CD4-positive, alpha-beta T cell (primary cell): ENCODE measurements around the gene CDK7. TPM values are rescaled to one million over a fixed set of nuclear protein-coding genes. Genes with fewer than 3 reads are reported as not detected.
A peak's percentile ranks its signal among the peaks of the same experiment; 100 is the strongest.

Experiments
- ATAC-seq: fragments of 200-7000 bp; cut with Tn5 transposase; one replicate; pipeline ENCODE4 v1.10.0; 2022; ENCODE audit warnings: mild to moderate bottlenecking; ENCODE audit not compliant: poor library complexity
- CTCF ChIA-PET: fragments of 350-600 bp; sonication (Branson Sonifier 250); formaldehyde crosslinking; loops from one replicate; lab custom pipeline; 2021; ENCODE audit warnings: antibody characterized with exemption, inconsistent platforms; lab: Charles Lee
- POLR2A ChIA-PET: fragments of 350-600 bp; sonication (Branson Sonifier 250); formaldehyde crosslinking; loops from one replicate; lab custom pipeline; 2021; ENCODE audit warnings: antibody characterized with exemption, inconsistent platforms; lab: Charles Lee
- DNase-seq, 14 experiments: peaks; one replicate each; pipeline ENCODE4 v3.0.0-alpha.2; 2013 to 2020; ENCODE audit warnings: mixed read lengths in 2 of 14
- H3K27ac ChIP-seq, 2 donors: one replicate each; pipeline versions ENCODE4 v1.5.1 to v1.7.0; 2013; ENCODE audit warnings: low read length in 2 of 2, low read depth in 1 of 2, mild to moderate bottlenecking in 1 of 2
- H3K27me3 ChIP-seq, 2 experiments: 1 replicate in 1 of 2; 2 replicates in 1 of 2; pipeline versions ENCODE4 v1.6.1 to v1.7.0; 2013; ENCODE audit warnings: low read length in 2 of 2, control low read depth in 1 of 2, mild to moderate bottlenecking in 1 of 2, moderate library complexity in 1 of 2; ENCODE audit not compliant: insufficient read depth in 2 of 2, control insufficient read depth in 1 of 2
- H3K36me3 ChIP-seq: one replicate; pipeline ENCODE4 v1.6.1; 2013; ENCODE audit warnings: low read length, control low read depth; ENCODE audit not compliant: insufficient read depth
- H3K4me1 ChIP-seq: one replicate; pipeline ENCODE4 v1.6.1; 2013; ENCODE audit warnings: low read length, control low read depth; ENCODE audit not compliant: insufficient read depth
- H3K4me3 ChIP-seq: one replicate; pipeline ENCODE4 v1.5.1; 2013; ENCODE audit warnings: mild to moderate bottlenecking, low read length, moderate library complexity
- H3K9me3 ChIP-seq, 2 experiments: 1 replicate in 1 of 2; 2 replicates in 1 of 2; pipeline versions ENCODE4 v1.6.1 to v1.7.0; 2013; ENCODE audit warnings: low read length in 2 of 2, mild to moderate bottlenecking in 2 of 2, control low read depth in 1 of 2, moderate library complexity in 1 of 2; ENCODE audit not compliant: control insufficient read depth in 1 of 2, insufficient read depth in 1 of 2
- H3K27ac Mint-ChIP-seq: one replicate; pipeline ENCODE4 v1.8.0; 2020; ENCODE audit warnings: mixed read lengths
- H3K27me3 Mint-ChIP-seq: one replicate; pipeline ENCODE4 v1.8.0; 2021; ENCODE audit warnings: mixed read lengths
- H3K36me3 Mint-ChIP-seq: one replicate; pipeline ENCODE4 v1.8.0; 2021; ENCODE audit warnings: low read depth, mixed read lengths
- H3K4me1 Mint-ChIP-seq: one replicate; pipeline ENCODE4 v1.8.0; 2021; ENCODE audit warnings: low read depth, mixed read lengths
- H3K4me3 Mint-ChIP-seq: one replicate; pipeline ENCODE4 v1.8.0; 2020; ENCODE audit warnings: mild to moderate bottlenecking, mixed read lengths
- H3K9me3 Mint-ChIP-seq: one replicate; pipeline ENCODE4 v1.8.0; 2020; ENCODE audit warnings: mixed read lengths
- intact Hi-C, 2 experiments: fragments of 100-400 bp; cut with DNase I in 1 of 2; cut with micrococcal nuclease in 1 of 2; formaldehyde crosslinking; loops; one replicate each; pipeline versions ENCODE4 v1.15.1 to v1.9.0; 2023 to 2025; cut with DNase I, micrococcal nuclease
- total RNA-seq, 174 experiments: library from RNA in 2 of 174; stranded (reverse) in 2 of 174; gene quantifications; one replicate each; pipeline ENCODE4 v1.2.3 and lab custom pipeline; 2021 to 2026
- TF ChIP-seq, protein P1 (sequence below): fragments of 200-600 bp; IDR thresholded peaks from one replicate; pipeline ENCODE4 v1.8.0; 2022; ENCODE audit warnings: antibody characterized with exemption, mild to moderate bottlenecking

CDK7 gene
- total RNA-seq, 2 experiments from 2014 or later = 30.1 to 33.0 TPM

DNA sequence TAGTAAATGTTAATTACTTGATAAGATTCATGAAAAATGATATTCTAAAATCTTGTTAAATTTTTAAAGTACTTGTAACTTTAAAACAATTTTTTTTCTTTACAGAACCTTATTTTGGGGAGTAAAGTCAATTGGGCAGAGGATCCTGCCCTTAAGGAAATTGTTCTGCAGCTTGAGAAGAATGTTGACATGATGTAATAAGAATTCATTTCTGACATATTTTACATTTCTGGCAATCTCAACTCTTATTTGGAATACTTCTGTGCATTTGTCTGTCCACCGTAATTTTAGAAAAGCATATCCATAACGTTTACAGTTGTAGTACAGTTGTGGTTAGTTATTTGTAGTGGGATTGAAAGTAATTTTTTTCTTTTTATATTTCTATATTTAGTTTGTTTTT is 25.1 kb upstream of the CDK7 start:
- POLR2A ChIA-PET = no interaction called here
- TF ChIP-seq, protein P1, sequence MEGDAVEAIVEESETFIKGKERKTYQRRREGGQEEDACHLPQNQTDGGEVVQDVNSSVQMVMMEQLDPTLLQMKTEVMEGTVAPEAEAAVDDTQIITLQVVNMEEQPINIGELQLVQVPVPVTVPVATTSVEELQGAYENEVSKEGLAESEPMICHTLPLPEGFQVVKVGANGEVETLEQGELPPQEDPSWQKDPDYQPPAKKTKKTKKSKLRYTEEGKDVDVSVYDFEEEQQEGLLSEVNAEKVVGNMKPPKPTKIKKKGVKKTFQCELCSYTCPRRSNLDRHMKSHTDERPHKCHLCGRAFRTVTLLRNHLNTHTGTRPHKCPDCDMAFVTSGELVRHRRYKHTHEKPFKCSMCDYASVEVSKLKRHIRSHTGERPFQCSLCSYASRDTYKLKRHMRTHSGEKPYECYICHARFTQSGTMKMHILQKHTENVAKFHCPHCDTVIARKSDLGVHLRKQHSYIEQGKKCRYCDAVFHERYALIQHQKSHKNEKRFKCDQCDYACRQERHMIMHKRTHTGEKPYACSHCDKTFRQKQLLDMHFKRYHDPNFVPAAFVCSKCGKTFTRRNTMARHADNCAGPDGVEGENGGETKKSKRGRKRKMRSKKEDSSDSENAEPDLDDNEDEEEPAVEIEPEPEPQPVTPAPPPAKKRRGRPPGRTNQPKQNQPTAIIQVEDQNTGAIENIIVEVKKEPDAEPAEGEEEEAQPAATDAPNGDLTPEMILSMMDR = no peak
- no peaks in the 10 kb centered on the region for H3K9me3 ChIP-seq
- intact Hi-C loops = loop anchor here (2.0 to 10.0 kb wide), 2 partner anchors 17 to 45 kb away; partner anchors contain the start of gene CCNB1 (in 1 of the 2)
- H3K27ac ChIP-seq = no peak overlapping the region
- no peak overlapping the region for H3K4me3 ChIP-seq
- H3K4me1 ChIP-seq = no peaks in the 10 kb centered on the region
- no peaks in the 10 kb centered on the region for H3K36me3 Mint-ChIP-seq
- no peak for ATAC-seq
- H3K9me3 Mint-ChIP-seq = no peaks in the 10 kb centered on the region
- CTCF ChIA-PET = no interaction called here
- peaks cover 2% of the 10 kb centered on the region for H3K36me3 ChIP-seq
- H3K4me1 Mint-ChIP-seq = no peaks in the 10 kb centered on the region
- no peaks in the 10 kb centered on the region for H3K27me3 Mint-ChIP-seq
- DNase-seq = no peak
- H3K27me3 ChIP-seq = no peaks in the 10 kb centered on the region
- H3K4me3 Mint-ChIP-seq = no peak overlapping the region
- H3K27ac Mint-ChIP-seq = no peak overlapping the region

DNA sequence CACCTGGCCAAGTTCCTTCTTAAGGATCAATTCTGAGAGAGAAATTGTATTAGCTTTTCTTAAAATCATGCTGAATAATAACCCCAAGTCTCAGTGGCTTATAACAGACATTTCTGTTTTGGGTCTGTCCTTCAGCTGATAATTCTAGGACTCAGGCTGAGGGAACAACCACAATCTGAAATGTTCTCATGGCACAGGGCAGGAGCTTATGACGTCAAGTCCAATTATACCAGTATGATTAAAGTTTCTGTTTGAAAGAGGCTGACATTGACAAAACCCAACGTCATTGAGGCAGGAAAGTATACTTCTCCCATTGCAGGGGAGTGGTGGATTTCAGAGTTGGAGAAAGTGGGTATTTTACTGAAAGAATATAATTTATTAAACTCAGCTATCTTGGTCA is 23.5 kb upstream of the CDK7 start:
- H3K36me3 ChIP-seq = peaks cover 2% of the 10 kb centered on the region
- ChIA-PET POLR2A (no interaction called here), CTCF (no interaction called here)
- no peak overlapping the region for H3K27ac ChIP-seq
- Mint-ChIP-seq H3K4me3 (no peak overlapping the region), H3K27ac (no peak overlapping the region), H3K4me1 (peaks cover 8% of the 10 kb centered on the region), H3K36me3 (no peaks in the 10 kb centered on the region), H3K9me3 (no peaks in the 10 kb centered on the region), H3K27me3 (no peaks in the 10 kb centered on the region)
- no peaks in the 10 kb centered on the region for H3K27me3 ChIP-seq
- H3K4me3 ChIP-seq = no peak overlapping the region
- ATAC-seq (no peak), DNase-seq (no peak)
- H3K9me3 ChIP-seq = no peaks in the 10 kb centered on the region
- no peaks in the 10 kb centered on the region for H3K4me1 ChIP-seq
- intact Hi-C loops = loop anchor here (2.0 to 10.0 kb wide), 2 partner anchors 18 to 46 kb away; partner anchors contain the start of gene CCNB1 (in 1 of the 2)
- TF ChIP-seq, protein P1 = no peak

DNA sequence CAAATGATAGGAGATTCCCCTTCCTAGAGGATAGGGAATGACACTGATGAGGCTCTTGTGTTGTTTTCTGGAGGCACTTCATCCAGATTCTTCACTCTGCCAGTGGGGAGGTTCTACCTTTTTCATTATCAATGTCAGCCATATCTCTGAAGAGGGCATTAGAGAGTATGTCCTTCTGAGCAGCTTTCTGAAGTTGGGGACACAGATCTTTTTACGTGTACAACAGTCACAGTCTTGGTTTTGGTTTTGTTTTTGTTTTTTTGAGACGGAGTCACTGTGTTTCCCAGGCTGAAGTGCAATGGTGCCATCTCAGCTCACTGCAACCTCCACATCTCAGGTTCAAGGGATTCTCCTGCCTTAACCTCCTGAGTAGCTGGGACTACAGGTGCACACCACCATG is 22.7 kb upstream of the CDK7 start:
- Mint-ChIP-seq H3K27ac (no peak overlapping the region), H3K4me1 (peaks cover 11% of the 10 kb centered on the region), H3K27me3 (no peaks in the 10 kb centered on the region), H3K36me3 (peaks cover under 1% of the 10 kb centered on the region), H3K4me3 (no peak overlapping the region), H3K9me3 (no peaks in the 10 kb centered on the region)
- ATAC-seq (no peak), DNase-seq (peak in 1 of 14 experiments; percentile 45)
- Histone ChIP-seq H3K9me3 (no peaks in the 10 kb centered on the region), H3K36me3 (peaks cover 2% of the 10 kb centered on the region), H3K4me3 (no peak overlapping the region), H3K4me1 (peaks cover 3% of the 10 kb centered on the region), H3K27me3 (no peaks in the 10 kb centered on the region), H3K27ac (no peak overlapping the region)
- CTCF ChIA-PET = no interaction called here
- TF ChIP-seq, protein P1 = no peak
- intact Hi-C loops = loop anchor here in 1 of 2 experiments (10.0 kb wide), 1 partner anchor 47 kb away; the partner anchor contains the start of gene CCNB1
- POLR2A ChIA-PET = no interaction called here
